ENCODE measurements around the gene CDS1.

GRCh38 chr4:84678976-84679744, 96.2 kb downstream of the CDS1 start:
- TF ChIP-seq CTCF (IDR thresholded peaks at IDR 0.05; ENCODE audit: low read length) (no peak), EZH2phosphoT487 (IDR thresholded peaks at IDR 0.05; ENCODE audit: low read length) (no peak)
